GM12878 (cell line): ENCODE data around the gene SLIT1. TPM values are rescaled to one million over a fixed set of nuclear protein-coding genes. Genes with fewer than 3 reads are reported as not detected.

ENCODE experiments used
- ATAC-seq: fragments of 200-7000 bp; cut with Tn5 transposase; 3 replicates; pipeline ENCODE4 v1.9.1; 2020; ENCODE audit warnings: mild to moderate bottlenecking, moderate library complexity
- BruUV-seq: library from RNA; stranded (reverse); fragments of 400-500 nt; replicated peaks from 2 replicates; lab custom pipeline; 2021; lab: Mats Ljungman, UMichigan
- CTCF ChIA-PET: fragments of 300-600 bp; sonication (Branson Sonifier 250); formaldehyde crosslinking; extraction: SDS; loops from one replicate; lab custom pipeline; 2021; ENCODE audit warnings: inconsistent platforms; lab: Yijun Ruan, JAX
- POLR2A ChIA-PET: fragments of 350-600 bp; formaldehyde crosslinking; extraction: SDS; loops from one replicate; lab custom pipeline; 2021; ENCODE audit warnings: inconsistent platforms; lab: Charles Lee
- RAD21 ChIA-PET: fragments of 300-600 bp; sonication (Branson Sonifier 250); formaldehyde crosslinking; loops from one replicate; lab custom pipeline; 2023; ENCODE audit warnings: antibody characterized with exemption; ENCODE audit not compliant: unreplicated experiment; lab: Charles Lee
- SMC1A ChIA-PET: fragments of 300-600 bp; sonication (Branson Sonifier 250); formaldehyde crosslinking; loops from one replicate; lab custom pipeline; 2023; ENCODE audit not compliant: unreplicated experiment, uncharacterized antibody; lab: Charles Lee
- DNase-seq: peaks from one replicate; pipeline ENCODE4 v3.0.0-alpha.2; 2011; ENCODE audit warnings: low read depth, low spot score
- FAIRE-seq: peaks from 3 replicates; lab custom pipeline; 2011; peaks lifted over from hg19 to GRCh38; lab: Jason Lieb, UNC
- H2AFZ ChIP-seq: 2 replicates; pipeline ENCODE4 v1.6.0; 2011; ENCODE audit warnings: low read depth, low read length, control low read depth; ENCODE audit not compliant: control insufficient read depth
- H3K27ac ChIP-seq: 2 replicates; pipeline ENCODE4 v1.5.1; 2011; ENCODE audit warnings: control low read depth; ENCODE audit not compliant: control insufficient read depth, insufficient read depth
- H3K27me3 ChIP-seq, 2 experiments: replicated peaks in 1 of 2; 2 replicates each; pipeline versions ENCODE4 v1.6.0 to v1.6.1; 2011; ENCODE audit warnings: low read length in 1 of 2; ENCODE audit not compliant: control insufficient read depth in 2 of 2, insufficient read depth in 2 of 2
- H3K36me3 ChIP-seq, 2 experiments: 2 replicates each; pipeline ENCODE4 v1.5.1; 2011; ENCODE audit warnings: low read length in 1 of 2; ENCODE audit not compliant: control insufficient read depth in 2 of 2, insufficient read depth in 2 of 2
- H3K4me1 ChIP-seq: 2 replicates; pipeline ENCODE4 v1.6.1; 2011; ENCODE audit warnings: mild to moderate bottlenecking, low read length, moderate library complexity, mixed read lengths; ENCODE audit not compliant: control insufficient read depth, insufficient read depth
- H3K4me2 ChIP-seq: 2 replicates; pipeline ENCODE4 v1.6.0; 2011; ENCODE audit warnings: control low read depth; ENCODE audit not compliant: control insufficient read depth, insufficient read depth
- H3K4me3 ChIP-seq: fragments of 200-600 bp; sonication (generic); 2 replicates; pipeline ENCODE4 v1.5.1; 2016
- H3K79me2 ChIP-seq: 2 replicates; pipeline ENCODE4 v1.6.0; 2011; ENCODE audit warnings: low read length; ENCODE audit not compliant: control insufficient read depth, insufficient read depth
- H3K9ac ChIP-seq: 2 replicates; pipeline ENCODE4 v1.8.0; 2011; ENCODE audit warnings: low read length, control low read depth, mixed read lengths; ENCODE audit not compliant: control insufficient read depth, insufficient read depth
- H3K9me3 ChIP-seq: replicated peaks from 3 replicates; pipeline ENCODE4 v1.5.1; 2011; ENCODE audit warnings: mild to moderate bottlenecking, low read length; ENCODE audit not compliant: control insufficient read depth, insufficient read depth
- H4K20me1 ChIP-seq: 2 replicates; pipeline ENCODE4 v1.6.0; 2011; ENCODE audit not compliant: control insufficient read depth, insufficient read depth
- CHD1 ChIP-seq: IDR thresholded peaks from 2 replicates; pipeline ENCODE4 v1.6.1; 2012; ENCODE audit warnings: low read depth, low read length, improper control_type of control experiment
- CHD2 ChIP-seq: IDR thresholded peaks from 2 replicates; pipeline ENCODE4 v1.6.1; 2011; ENCODE audit warnings: low read depth, low read length, improper control_type of control experiment, borderline replicate concordance
- EGR1 ChIP-seq, 2 experiments: IDR thresholded peaks; 1 replicate in 1 of 2; 2 replicates in 1 of 2; pipeline ENCODE4 v1.6.1; 2011 to 2012; ENCODE audit warnings: low read depth in 2 of 2, low read length in 2 of 2, borderline replicate concordance in 1 of 2, mild to moderate bottlenecking in 1 of 2, moderate library complexity in 1 of 2
- ETV6 ChIP-seq, 2 experiments: fragments of 450-650 bp in 1 of 2; IDR thresholded peaks in 1 of 2; conservative IDR thresholded peaks in 1 of 2; 2 replicates each; pipeline ENCODE4 v1.6.1; 2014; ENCODE audit warnings: antibody characterized with exemption in 1 of 2, borderline replicate concordance in 1 of 2, low read depth in 1 of 2, mild to moderate bottlenecking in 1 of 2, moderate library complexity in 1 of 2
- NR2C1 ChIP-seq: fragments of 450-650 bp; IDR thresholded peaks from 2 replicates; pipeline ENCODE4 v1.6.1; 2017; ENCODE audit warnings: antibody characterized with exemption, mild to moderate bottlenecking, moderate library complexity
- PAX5 ChIP-seq: IDR thresholded peaks from 2 replicates; pipeline ENCODE4 v1.6.1; 2011; ENCODE audit warnings: low read depth, low read length, borderline replicate concordance
- PML ChIP-seq: IDR thresholded peaks from 2 replicates; pipeline ENCODE4 v1.6.1; 2012; ENCODE audit warnings: low read length, inconsistent platforms
- SKIL ChIP-seq: fragments of 450-650 bp; IDR thresholded peaks from 2 replicates; pipeline ENCODE4 v1.6.1; 2017; ENCODE audit warnings: mild to moderate bottlenecking, low read depth, inconsistent platforms; ENCODE audit not compliant: poor library complexity, severe bottlenecking
- SREBF1 ChIP-seq: IDR thresholded peaks from 2 replicates; pipeline ENCODE4 v1.6.1; 2012; ENCODE audit warnings: mild to moderate bottlenecking, low read length
- SREBF2 ChIP-seq: IDR thresholded peaks from 2 replicates; pipeline ENCODE4 v1.6.1; 2012; ENCODE audit warnings: mild to moderate bottlenecking, low read length
- TAF1 ChIP-seq: IDR thresholded peaks from 2 replicates; pipeline ENCODE4 v1.6.1; 2011; ENCODE audit warnings: mild to moderate bottlenecking, low read depth, low read length, borderline replicate concordance
- TCF3 ChIP-seq: IDR thresholded peaks from 2 replicates; pipeline ENCODE4 v1.6.1; 2012; ENCODE audit warnings: low read depth, mild to moderate bottlenecking, low read length, borderline replicate concordance; ENCODE audit not compliant: insufficient read depth
- WRNIP1 ChIP-seq: IDR thresholded peaks from 2 replicates; pipeline ENCODE4 v1.6.1; 2011; ENCODE audit warnings: low read depth, low read length, improper control_type of control experiment, borderline replicate concordance
- WGBS: methylation state at CpG from one replicate; pipeline ENCODE4 v1.1.6; 2016; ENCODE audit warnings: low lambda C conversion rate; ENCODE audit not compliant: insufficient replicate concordance, insufficient coverage; ENCODE audit errors: missing lambda C conversion rate; 5-methylcytosine and 5-hydroxymethylcytosine counted together
- in situ Hi-C: fragments of 300-500 bp; cut with MboI; formaldehyde crosslinking; loops from 9 replicates; pipeline ENCODE4 v1.14.3; 2018; ENCODE audit warnings: mixed read lengths
- intact Hi-C: fragments of 100-400 bp; cut with micrococcal nuclease; formaldehyde crosslinking; loops from one replicate; pipeline ENCODE4 v1.14.2; 2022; ENCODE audit not compliant: unreplicated experiment
- polyA plus RNA-seq, 11 experiments: library from polyadenylated mRNA; depleted of rRNA in 4 of 11; unstranded in 6 of 11; stranded (reverse) in 5 of 11; fragments of >200 nt; fragmentation: Nextera tagmentation in 4 of 11; fragmentation: Illumina TruSeq in 1 of 11; extraction: Ambion mirVana in 4 of 11; extraction: Trizol in 1 of 11; gene quantifications; 1 replicate in 1 of 11; 2 replicates in 10 of 11; pipeline versions ENCODE4 v1.2.1 to v1.2.3, GENCODE V29; 2011 to 2016; ENCODE audit warnings: inconsistent platforms in 2 of 11, missing spikeins in 2 of 11, low read depth in 1 of 11
- total RNA-seq, 4 experiments: library from RNA; depleted of rRNA in 3 of 4; stranded (reverse); fragments of >200 nt in 3 of 4; fragmentation: Illumina TruSeq in 1 of 4; extraction: Trizol in 1 of 4; gene quantifications; 2 replicates each; pipeline versions ENCODE4 v1.2.1 to v1.2.3, GENCODE V29; 2013 to 2021
- TF ChIP-seq, protein P1 (sequence below): fragments of 150-350 bp; IDR thresholded peaks from 2 replicates; pipeline ENCODE4 v1.6.1; 2014; ENCODE audit warnings: mild to moderate bottlenecking, low read depth, low read length
- TF ChIP-seq, protein P2 (sequence below): IDR thresholded peaks from 2 replicates; pipeline ENCODE4 v1.6.1; 2011; ENCODE audit warnings: borderline replicate concordance, low read depth, mild to moderate bottlenecking, moderate library complexity, mixed read lengths, low read length; ENCODE audit not compliant: insufficient read depth; ENCODE audit errors: extremely low read length
- TF ChIP-seq, protein P3 (sequence below): IDR thresholded peaks from 2 replicates; pipeline ENCODE4 v1.6.1; 2011; ENCODE audit warnings: low read depth, mild to moderate bottlenecking, low read length, moderate library complexity, borderline replicate concordance; ENCODE audit errors: extremely low read depth

SLIT1 gene
- total and polyA plus RNA-seq, 10 of the 15 experiments (the other 5 are each of a cell fraction or from before 2014, with no cell fraction given) = 0.04 to 0.19 (median 0.06) TPM; not detected in 4

DNA sequence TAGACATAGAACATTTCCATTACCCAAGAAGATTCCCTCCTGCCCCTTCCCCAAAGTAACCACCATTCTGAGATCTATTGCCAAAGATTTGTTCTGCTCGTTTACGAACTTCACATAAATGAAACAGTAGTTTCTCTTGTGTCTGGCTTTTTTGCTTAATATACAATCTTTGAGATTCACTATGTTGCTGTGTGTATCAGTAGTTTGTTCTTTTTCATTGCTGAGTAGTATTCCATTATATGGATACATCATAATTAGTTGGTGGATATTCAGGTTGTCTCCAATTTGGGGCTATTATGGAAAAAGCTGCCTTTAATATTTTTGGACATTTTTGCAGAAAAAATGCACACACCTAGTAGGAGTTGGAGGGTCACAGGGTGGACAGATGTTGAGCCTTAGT, 124.3 kb downstream of the SLIT1 start:
- Histone ChIP-seq H3K4me1 (no peaks in the 10 kb centered on the region), H2AFZ (no peak overlapping the region), H3K4me3 (no peak overlapping the region), H4K20me1 (no peaks in the 10 kb centered on the region), H3K36me3 (no peaks in the 10 kb centered on the region), H3K27me3 (peaks cover 0 to 2% of the 10 kb centered on the region in 2 experiments; a peak in 1 of 4 replicates), H3K9ac (no peak overlapping the region), H3K4me2 (no peak overlapping the region), H3K9me3 (no peaks in the 10 kb centered on the region), H3K27ac (no peak overlapping the region), H3K79me2 (no peaks in the 10 kb centered on the region)
- DNase-seq (no peak), ATAC-seq (no peak), FAIRE-seq (no peak)
- 42% methylated on average over 2 of the region's 2 CpGs for whole genome bisulfite sequencing
- RAD21 ChIA-PET = interaction anchor here (1.0 kb wide), 1 partner anchor 12 kb away, joined by 3 read pairs; no protein-coding TSS in a partner anchor
- CTCF ChIA-PET = interaction anchor here (1.0 to 1.2 kb wide), 2 partner anchors 11 to 36 kb away, joined by 3 read pairs; no protein-coding TSS in a partner anchor
- BruUV-seq = no TSS peak
- SMC1A ChIA-PET = interaction anchor here (0.6 to 1.2 kb wide), 2 partner anchors 11 to 114 kb away, joined by 3 to 4 read pairs; no protein-coding TSS in a partner anchor
- intact Hi-C loops (no loop called here), in situ Hi-C loops (no loop called here)
- POLR2A ChIA-PET = no interaction called here
- TF ChIP-seq NR2C1 (no peak), PAX5 (no peak), SKIL (no peak), CHD1 (no peak), PML (no peak), TAF1 (no peak), WRNIP1 (no peak), SREBF2 (no peak), ETV6 (conservative IDR thresholded peaks at IDR 0.05 in 1 of 2, IDR thresholded peaks at IDR 0.05 in 1 of 2; ENCODE audit: borderline replicate concordance in 1 of 2, low read depth in 1 of 2) (no peak), CHD2 (no peak), EGR1 (IDR thresholded peaks at IDR 0.05; ENCODE audit: borderline replicate concordance in 1 of 2, low read depth in 2 of 2, low read length in 2 of 2) (no peak), TCF3 (no peak), SREBF1 (no peak)
- TF ChIP-seq, protein P1, sequence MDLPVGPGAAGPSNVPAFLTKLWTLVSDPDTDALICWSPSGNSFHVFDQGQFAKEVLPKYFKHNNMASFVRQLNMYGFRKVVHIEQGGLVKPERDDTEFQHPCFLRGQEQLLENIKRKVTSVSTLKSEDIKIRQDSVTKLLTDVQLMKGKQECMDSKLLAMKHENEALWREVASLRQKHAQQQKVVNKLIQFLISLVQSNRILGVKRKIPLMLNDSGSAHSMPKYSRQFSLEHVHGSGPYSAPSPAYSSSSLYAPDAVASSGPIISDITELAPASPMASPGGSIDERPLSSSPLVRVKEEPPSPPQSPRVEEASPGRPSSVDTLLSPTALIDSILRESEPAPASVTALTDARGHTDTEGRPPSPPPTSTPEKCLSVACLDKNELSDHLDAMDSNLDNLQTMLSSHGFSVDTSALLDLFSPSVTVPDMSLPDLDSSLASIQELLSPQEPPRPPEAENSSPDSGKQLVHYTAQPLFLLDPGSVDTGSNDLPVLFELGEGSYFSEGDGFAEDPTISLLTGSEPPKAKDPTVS = no peak
- TF ChIP-seq, protein P2, sequence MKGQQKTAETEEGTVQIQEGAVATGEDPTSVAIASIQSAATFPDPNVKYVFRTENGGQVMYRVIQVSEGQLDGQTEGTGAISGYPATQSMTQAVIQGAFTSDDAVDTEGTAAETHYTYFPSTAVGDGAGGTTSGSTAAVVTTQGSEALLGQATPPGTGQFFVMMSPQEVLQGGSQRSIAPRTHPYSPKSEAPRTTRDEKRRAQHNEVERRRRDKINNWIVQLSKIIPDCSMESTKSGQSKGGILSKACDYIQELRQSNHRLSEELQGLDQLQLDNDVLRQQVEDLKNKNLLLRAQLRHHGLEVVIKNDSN = no peak
- TF ChIP-seq, protein P3, sequence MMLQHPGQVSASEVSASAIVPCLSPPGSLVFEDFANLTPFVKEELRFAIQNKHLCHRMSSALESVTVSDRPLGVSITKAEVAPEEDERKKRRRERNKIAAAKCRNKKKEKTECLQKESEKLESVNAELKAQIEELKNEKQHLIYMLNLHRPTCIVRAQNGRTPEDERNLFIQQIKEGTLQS = no peak
